ENCODE measurements around the gene SLC44A5.

The SLC44A5 gene

GRCh38 chr1:75588779-75589475 is 22.0 kb downstream of the SLC44A5 start:
- Histone ChIP-seq H3K9me3 (ENCODE audit: control insufficient read depth, insufficient read depth, low read depth, low read length) (no peaks in the 10 kb centered on the region), H3K9ac (ENCODE audit: low read length) (no peak overlapping the region), H3K4me3 (ENCODE audit: low read depth, low read length) (no peak overlapping the region), H3K4me1 (ENCODE audit: control insufficient read depth, insufficient read depth, low read length) (peaks cover 12% of the 10 kb centered on the region), H3K27me3 (ENCODE audit: control insufficient read depth, insufficient read depth, low read length) (no peaks in the 10 kb centered on the region), H3K27ac (ENCODE audit: low read depth, low read length) (no peak overlapping the region), H3K36me3 (ENCODE audit: control insufficient read depth, insufficient read depth, low read length) (no peaks in the 10 kb centered on the region)

- Histone ChIP-seq H3K27me3 (ENCODE audit: control insufficient read depth, insufficient read depth, low read length) (no peaks in the 10 kb centered on the region), H3K36me3 (ENCODE audit: control insufficient read depth, insufficient read depth, low read length) (no peaks in the 10 kb centered on the region), H3K9ac (ENCODE audit: low read length) (peak overlapping the region; percentile 38), H3K9me3 (ENCODE audit: control insufficient read depth, insufficient read depth, low read depth, low read length) (no peaks in the 10 kb centered on the region), H3K4me3 (ENCODE audit: low read depth, low read length) (no peak overlapping the region), H3K4me1 (ENCODE audit: control insufficient read depth, insufficient read depth, low read length) (peaks cover 12% of the 10 kb centered on the region), H3K27ac (ENCODE audit: low read depth, low read length) (no peak overlapping the region)
Observed at GRCh38 chr1:75587692-75588091, 23.2 kb downstream of the SLC44A5 start.

GRCh38 chr1:75583282-75583681 is 27.6 kb downstream of the SLC44A5 start:
- Histone ChIP-seq H3K27me3 (ENCODE audit: control insufficient read depth, insufficient read depth, low read length) (no peaks in the 10 kb centered on the region), H3K36me3 (ENCODE audit: control insufficient read depth, insufficient read depth, low read length) (no peaks in the 10 kb centered on the region), H3K9ac (ENCODE audit: low read length) (no peak overlapping the region), H3K27ac (ENCODE audit: low read depth, low read length) (no peak overlapping the region), H3K4me3 (ENCODE audit: low read depth, low read length) (no peak overlapping the region), H3K9me3 (ENCODE audit: control insufficient read depth, insufficient read depth, low read depth, low read length) (no peaks in the 10 kb centered on the region), H3K4me1 (ENCODE audit: control insufficient read depth, insufficient read depth, low read length) (peaks cover 9% of the 10 kb centered on the region)

DNA sequence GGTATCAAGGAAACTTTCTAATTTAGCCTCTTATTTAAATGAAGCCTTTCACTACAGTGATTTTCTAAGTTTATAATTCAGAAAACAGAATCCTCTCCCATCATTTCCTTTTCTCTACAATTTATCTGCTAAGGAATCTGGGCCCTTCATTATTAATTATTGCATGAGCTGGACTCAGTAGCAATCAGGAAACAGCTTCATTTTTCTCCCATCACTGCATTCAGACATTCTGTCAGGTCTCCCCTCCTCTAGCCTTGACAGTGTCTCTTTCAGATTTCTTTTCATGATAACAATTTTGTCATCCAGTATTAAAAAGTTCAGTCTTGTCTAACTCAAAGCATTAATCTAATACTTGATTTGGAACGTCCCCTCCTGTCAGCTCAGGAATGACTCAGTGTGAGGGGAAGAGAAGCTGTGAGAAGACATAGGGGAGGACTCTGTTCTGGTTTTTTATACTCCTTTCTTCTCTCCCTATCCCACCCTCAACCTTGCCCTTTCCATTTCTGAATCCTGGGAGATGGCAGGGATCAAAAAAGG is 28.1 kb downstream of the SLC44A5 start:
- H3K4me3 ChIP-seq (ENCODE audit: low read depth, low read length): no peak overlapping the region
- H3K27ac ChIP-seq (ENCODE audit: low read depth, low read length): no peak overlapping the region
- no peak overlapping the region for H3K9ac ChIP-seq (ENCODE audit: low read length)
- H3K27me3 ChIP-seq (ENCODE audit: control insufficient read depth, insufficient read depth, low read length): no peaks in the 10 kb centered on the region
- peaks cover 6% of the 10 kb centered on the region for H3K4me1 ChIP-seq (ENCODE audit: control insufficient read depth, insufficient read depth, low read length)
- no peaks in the 10 kb centered on the region for H3K36me3 ChIP-seq (ENCODE audit: control insufficient read depth, insufficient read depth, low read length)
- H3K9me3 ChIP-seq (ENCODE audit: control insufficient read depth, insufficient read depth, low read depth, low read length): no peaks in the 10 kb centered on the region

DNA sequence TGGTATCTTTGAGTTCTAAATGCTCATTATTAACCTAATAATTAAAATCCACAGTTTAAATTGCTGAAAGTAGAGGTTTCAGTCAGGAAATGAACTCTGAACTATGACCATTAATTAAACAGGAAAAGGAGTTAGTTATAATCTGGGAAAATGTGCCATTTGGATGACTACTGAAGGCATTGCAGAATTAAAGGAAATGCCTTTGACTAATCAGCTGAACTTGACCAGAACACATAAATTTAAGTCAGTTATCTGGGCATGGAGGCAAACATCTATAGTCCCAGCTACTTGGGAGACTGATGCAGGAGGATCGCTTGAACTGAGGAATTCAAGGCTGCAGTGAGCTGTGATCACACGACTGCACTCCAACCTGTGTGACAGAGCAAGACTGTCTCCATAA is 31.9 kb downstream of the SLC44A5 start:
- H3K4me1 ChIP-seq (ENCODE audit: control insufficient read depth, insufficient read depth, low read length): no peaks in the 10 kb centered on the region
- no peaks in the 10 kb centered on the region for H3K27me3 ChIP-seq (ENCODE audit: control insufficient read depth, insufficient read depth, low read length)
- no peak overlapping the region for H3K9ac ChIP-seq (ENCODE audit: low read length)
- no peaks in the 10 kb centered on the region for H3K9me3 ChIP-seq (ENCODE audit: control insufficient read depth, insufficient read depth, low read depth, low read length)
- no peak overlapping the region for H3K27ac ChIP-seq (ENCODE audit: low read depth, low read length)
- H3K36me3 ChIP-seq (ENCODE audit: control insufficient read depth, insufficient read depth, low read length): no peaks in the 10 kb centered on the region
- no peak overlapping the region for H3K4me3 ChIP-seq (ENCODE audit: low read depth, low read length)

GRCh38 chr1:75575837-75576236 is 35.1 kb downstream of the SLC44A5 start:
- H3K4me1 ChIP-seq (ENCODE audit: control insufficient read depth, insufficient read depth, low read length): no peaks in the 10 kb centered on the region
- no peaks in the 10 kb centered on the region for H3K27me3 ChIP-seq (ENCODE audit: control insufficient read depth, insufficient read depth, low read length)
- no peak overlapping the region for H3K4me3 ChIP-seq (ENCODE audit: low read depth, low read length)
- H3K9me3 ChIP-seq (ENCODE audit: control insufficient read depth, insufficient read depth, low read depth, low read length): no peaks in the 10 kb centered on the region
- no peak overlapping the region for H3K27ac ChIP-seq (ENCODE audit: low read depth, low read length)
- no peak overlapping the region for H3K9ac ChIP-seq (ENCODE audit: low read length)
- no peaks in the 10 kb centered on the region for H3K36me3 ChIP-seq (ENCODE audit: control insufficient read depth, insufficient read depth, low read length)

- Histone ChIP-seq H3K4me1 (ENCODE audit: control insufficient read depth, insufficient read depth, low read length) (no peaks in the 10 kb centered on the region), H3K9me3 (ENCODE audit: control insufficient read depth, insufficient read depth, low read depth, low read length) (no peaks in the 10 kb centered on the region), H3K4me3 (ENCODE audit: low read depth, low read length) (no peak overlapping the region), H3K27me3 (ENCODE audit: control insufficient read depth, insufficient read depth, low read length) (no peaks in the 10 kb centered on the region), H3K27ac (ENCODE audit: low read depth, low read length) (no peak overlapping the region), H3K36me3 (ENCODE audit: control insufficient read depth, insufficient read depth, low read length) (no peaks in the 10 kb centered on the region), H3K9ac (ENCODE audit: low read length) (no peak overlapping the region)
Observed at GRCh38 chr1:75567191-75567590, 43.7 kb downstream of the SLC44A5 start.

DNA sequence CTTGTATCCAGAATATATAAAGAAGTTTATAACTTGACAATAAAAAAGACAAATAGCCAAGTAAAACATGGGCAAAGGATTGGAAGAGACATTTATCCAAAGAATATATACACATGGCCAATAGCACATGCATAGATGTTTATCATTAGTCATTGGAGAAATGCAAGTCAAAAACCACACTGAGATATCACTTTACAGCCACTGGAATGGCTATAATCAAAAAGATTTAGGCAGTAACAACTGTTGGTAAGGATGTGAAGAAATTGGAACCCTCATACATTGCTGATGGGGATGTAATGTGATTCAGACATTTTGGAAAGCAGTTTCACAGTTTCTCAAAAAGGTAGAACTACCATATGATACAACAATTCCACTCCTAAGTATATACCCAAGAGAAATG is 51.1 kb downstream of the SLC44A5 start:
- no peak overlapping the region for H3K27ac ChIP-seq (ENCODE audit: low read depth, low read length)
- H3K36me3 ChIP-seq (ENCODE audit: control insufficient read depth, insufficient read depth, low read length): no peaks in the 10 kb centered on the region
- no peak overlapping the region for H3K4me3 ChIP-seq (ENCODE audit: low read depth, low read length)
- no peak overlapping the region for H3K9ac ChIP-seq (ENCODE audit: low read length)
- no peaks in the 10 kb centered on the region for H3K4me1 ChIP-seq (ENCODE audit: control insufficient read depth, insufficient read depth, low read length)
- H3K27me3 ChIP-seq (ENCODE audit: control insufficient read depth, insufficient read depth, low read length): no peaks in the 10 kb centered on the region
- H3K9me3 ChIP-seq (ENCODE audit: control insufficient read depth, insufficient read depth, low read depth, low read length): no peaks in the 10 kb centered on the region

GRCh38 chr1:75559136-75559535 is 51.8 kb downstream of the SLC44A5 start:
- Histone ChIP-seq H3K27me3 (ENCODE audit: control insufficient read depth, insufficient read depth, low read length) (no peaks in the 10 kb centered on the region), H3K36me3 (ENCODE audit: control insufficient read depth, insufficient read depth, low read length) (no peaks in the 10 kb centered on the region), H3K9me3 (ENCODE audit: control insufficient read depth, insufficient read depth, low read depth, low read length) (no peaks in the 10 kb centered on the region), H3K4me3 (ENCODE audit: low read depth, low read length) (no peak overlapping the region), H3K27ac (ENCODE audit: low read depth, low read length) (no peak overlapping the region), H3K4me1 (ENCODE audit: control insufficient read depth, insufficient read depth, low read length) (no peaks in the 10 kb centered on the region), H3K9ac (ENCODE audit: low read length) (no peak overlapping the region)

DNA sequence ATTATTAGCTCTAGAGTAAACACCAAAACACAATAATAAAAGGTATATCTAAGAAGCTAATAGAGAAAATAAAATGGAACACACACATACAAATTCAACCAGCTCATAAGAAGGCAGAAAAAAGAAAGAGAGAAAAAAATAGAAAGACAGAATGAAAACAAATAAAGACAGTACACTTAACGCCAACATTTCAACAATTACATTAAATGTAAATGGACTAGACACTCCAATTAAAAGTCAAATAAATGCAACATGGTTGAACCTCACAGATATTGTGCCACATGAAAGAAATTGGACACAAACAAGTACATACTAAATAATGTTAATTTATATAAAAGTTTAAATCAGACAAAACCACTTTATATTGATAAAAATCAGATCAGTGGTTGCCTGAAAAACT is 56.0 kb downstream of the SLC44A5 start:
- no peaks in the 10 kb centered on the region for H3K4me1 ChIP-seq (ENCODE audit: control insufficient read depth, insufficient read depth, low read length)
- no peak overlapping the region for H3K4me3 ChIP-seq (ENCODE audit: low read depth, low read length)
- no peaks in the 10 kb centered on the region for H3K36me3 ChIP-seq (ENCODE audit: control insufficient read depth, insufficient read depth, low read length)
- no peak overlapping the region for H3K27ac ChIP-seq (ENCODE audit: low read depth, low read length)
- H3K9ac ChIP-seq (ENCODE audit: low read length): no peak overlapping the region
- no peaks in the 10 kb centered on the region for H3K9me3 ChIP-seq (ENCODE audit: control insufficient read depth, insufficient read depth, low read depth, low read length)
- H3K27me3 ChIP-seq (ENCODE audit: control insufficient read depth, insufficient read depth, low read length): no peaks in the 10 kb centered on the region

GRCh38 chr1:75554181-75554580 is 56.7 kb downstream of the SLC44A5 start:
- Histone ChIP-seq H3K9me3 (ENCODE audit: control insufficient read depth, insufficient read depth, low read depth, low read length) (no peaks in the 10 kb centered on the region), H3K27ac (ENCODE audit: low read depth, low read length) (no peak overlapping the region), H3K36me3 (ENCODE audit: control insufficient read depth, insufficient read depth, low read length) (no peaks in the 10 kb centered on the region), H3K4me3 (ENCODE audit: low read depth, low read length) (no peak overlapping the region), H3K27me3 (ENCODE audit: control insufficient read depth, insufficient read depth, low read length) (no peaks in the 10 kb centered on the region), H3K9ac (ENCODE audit: low read length) (no peak overlapping the region), H3K4me1 (ENCODE audit: control insufficient read depth, insufficient read depth, low read length) (no peaks in the 10 kb centered on the region)
